HepG2 (cell line): ENCODE data around the gene TSHZ2. TPM values are rescaled to one million over a fixed set of nuclear protein-coding genes. Genes with fewer than 3 reads are reported as not detected.

Source experiments
- CHCHD3 ChIP-seq: sonication (generic); formaldehyde crosslinking; IDR thresholded peaks from 2 replicates; pipeline ENCODE4 v1.8.0; 2022; ENCODE audit warnings: mild to moderate bottlenecking, missing genetic modification reagents, moderate library complexity
- DZIP1 ChIP-seq: sonication (generic); formaldehyde crosslinking; IDR thresholded peaks from 2 replicates; pipeline ENCODE4 v1.5.0; 2020; ENCODE audit warnings: mild to moderate bottlenecking, missing genetic modification reagents
- GATAD2A ChIP-seq: IDR thresholded peaks from 2 replicates; pipeline ENCODE4 v1.6.1; 2016
- IKZF4 ChIP-seq: sonication (generic); formaldehyde crosslinking; IDR thresholded peaks from 2 replicates; pipeline ENCODE4 v1.5.1; 2020; ENCODE audit warnings: borderline replicate concordance, mild to moderate bottlenecking, low read depth, missing genetic modification reagents; ENCODE audit errors: not compliant biosample characterization
- LRRFIP1 ChIP-seq: sonication (generic); formaldehyde crosslinking; conservative IDR thresholded peaks from 2 replicates; pipeline ENCODE4 v1.4.0; 2020; ENCODE audit warnings: missing genetic modification reagents
- RELA ChIP-seq: sonication (generic); formaldehyde crosslinking; IDR thresholded peaks from 2 replicates; pipeline ENCODE4 v1.4.0; 2020; ENCODE audit warnings: missing genetic modification reagents
- SAP130 ChIP-seq: IDR thresholded peaks from 2 replicates; pipeline ENCODE4 v1.6.1; 2016; ENCODE audit warnings: low read depth
- SP5 ChIP-seq: IDR thresholded peaks from 2 replicates; pipeline ENCODE4 v1.6.1; 2016; ENCODE audit warnings: low read depth, borderline replicate concordance
- THAP7 ChIP-seq: sonication (generic); formaldehyde crosslinking; IDR thresholded peaks from 2 replicates; pipeline ENCODE4 v1.8.1; 2023; ENCODE audit warnings: mild to moderate bottlenecking, missing genetic modification reagents
- TOE1 ChIP-seq: sonication (generic); formaldehyde crosslinking; IDR thresholded peaks from 2 replicates; pipeline ENCODE4 v1.4.0; 2020; ENCODE audit warnings: mild to moderate bottlenecking, missing genetic modification reagents
- TRIM24 ChIP-seq: sonication (generic); formaldehyde crosslinking; IDR thresholded peaks from 2 replicates; pipeline ENCODE4 v1.8.0; 2022; ENCODE audit warnings: mild to moderate bottlenecking, missing genetic modification reagents
- USF2 ChIP-seq, 2 experiments: sonication (generic) in 1 of 2; formaldehyde crosslinking in 1 of 2; IDR thresholded peaks; 2 replicates each; pipeline versions ENCODE4 v1.5.1 to v1.6.1; 2011 to 2020; ENCODE audit warnings: borderline replicate concordance in 1 of 2, low read depth in 1 of 2, low read length in 1 of 2, mild to moderate bottlenecking in 1 of 2, missing genetic modification reagents in 1 of 2, moderate library complexity in 1 of 2
- ZFP91 ChIP-seq: sonication (generic); formaldehyde crosslinking; IDR thresholded peaks from 2 replicates; pipeline ENCODE4 v1.9.0; 2022; ENCODE audit warnings: missing genetic modification reagents, mild to moderate bottlenecking, borderline replicate concordance
- ZNF230 ChIP-seq: sonication (generic); formaldehyde crosslinking; IDR thresholded peaks from 2 replicates; pipeline ENCODE4 v1.4.0; 2020; ENCODE audit warnings: mild to moderate bottlenecking, missing genetic modification reagents
- ZNF607 ChIP-seq: sonication (generic); formaldehyde crosslinking; IDR thresholded peaks from 2 replicates; pipeline ENCODE4 v1.5.1; 2020; ENCODE audit warnings: missing genetic modification reagents, mild to moderate bottlenecking, borderline replicate concordance
- ZNF644 ChIP-seq: IDR thresholded peaks from 2 replicates; pipeline ENCODE4 v1.6.1; 2016; ENCODE audit warnings: low read depth
- ZNF772 ChIP-seq: sonication (generic); formaldehyde crosslinking; IDR thresholded peaks from 2 replicates; pipeline ENCODE4 v1.5.0; 2020; ENCODE audit warnings: mild to moderate bottlenecking, missing genetic modification reagents
- ZNF878 ChIP-seq: sonication (generic); formaldehyde crosslinking; IDR thresholded peaks from 2 replicates; pipeline ENCODE4 v1.8.1; 2023; ENCODE audit warnings: mild to moderate bottlenecking, missing genetic modification reagents, moderate library complexity
- polyA plus RNA-seq, 8 experiments: library from polyadenylated mRNA; depleted of rRNA in 3 of 8; stranded (reverse) in 7 of 8; unstranded in 1 of 8; fragments of >200 nt; fragmentation: Illumina TruSeq in 4 of 8; extraction: Trizol in 4 of 8; gene quantifications; 2 replicates each; pipeline versions ENCODE4 v1.2.1 to v1.2.3, GENCODE V29; 2011 to 2016; ENCODE audit warnings: low read depth in 4 of 8, missing spikeins in 1 of 8, mixed read lengths in 1 of 8; ENCODE audit not compliant: insufficient read depth in 1 of 8
- total RNA-seq, 5 experiments: library from RNA; depleted of rRNA; stranded (reverse); fragments of >200 nt; fragmentation: Illumina TruSeq; extraction: Trizol; gene quantifications; 2 replicates each; pipeline ENCODE4 v1.2.3, GENCODE V29; 2016; ENCODE audit warnings: low read depth in 1 of 5

The TSHZ2 gene
- total and polyA plus RNA-seq, 2 of the 13 experiments (the other 11 are each of a cell fraction or from before 2014, with no cell fraction given) = 0.01 TPM; not detected in 1

- TF ChIP-seq SAP130 (CRISPR knock-in tag) (peak; percentile 95), ZNF772 (CRISPR knock-in tag) (peak; percentile 82), ZNF878 (CRISPR knock-in tag) (peak; percentile 62), SP5 (CRISPR knock-in tag) (peak; percentile 98), DZIP1 (CRISPR knock-in tag) (no peak), USF2 (IDR thresholded peaks at IDR 0.05; ENCODE audit: low read depth, low read length) (no peak), USF2 (CRISPR knock-in tag; IDR thresholded peaks at IDR 0.05; ENCODE audit: borderline replicate concordance) (no peak; the same call in 1 of the 2 replicates), TRIM24 (CRISPR knock-in tag) (no peak; the same call in 1 of the 2 replicates), ZNF644 (CRISPR knock-in tag) (peak; percentile 99), IKZF4 (CRISPR knock-in tag) (peak; percentile 83), LRRFIP1 (CRISPR knock-in tag) (no peak), RELA (CRISPR knock-in tag) (0 out of 2 replicates have a peak, but pooled peaks have one; percentile 74), TOE1 (no peak), ZNF230 (CRISPR knock-in tag) (peak; percentile 69; the same call in 1 of the 2 replicates), ZNF607 (CRISPR knock-in tag) (peak; percentile 75; the same call in 1 of the 2 replicates), ZFP91 (CRISPR knock-in tag) (no peak), CHCHD3 (no peak), GATAD2A (peak; percentile 97), THAP7 (CRISPR knock-in tag) (0 out of 2 replicates have a peak, but pooled peaks have one; percentile 23)
Observed at GRCh38 chr20:53080969-53081871, 109.1 kb downstream of the TSHZ2 start (continued).
